ENCODE results near the gene BICD1. TPM values are rescaled to one million over a fixed set of nuclear protein-coding genes. Genes with fewer than 3 reads are reported as not detected.

The BICD1 gene
- total RNA-seq, 1 experiment from 2014 or later = 9.2 TPM

DNA sequence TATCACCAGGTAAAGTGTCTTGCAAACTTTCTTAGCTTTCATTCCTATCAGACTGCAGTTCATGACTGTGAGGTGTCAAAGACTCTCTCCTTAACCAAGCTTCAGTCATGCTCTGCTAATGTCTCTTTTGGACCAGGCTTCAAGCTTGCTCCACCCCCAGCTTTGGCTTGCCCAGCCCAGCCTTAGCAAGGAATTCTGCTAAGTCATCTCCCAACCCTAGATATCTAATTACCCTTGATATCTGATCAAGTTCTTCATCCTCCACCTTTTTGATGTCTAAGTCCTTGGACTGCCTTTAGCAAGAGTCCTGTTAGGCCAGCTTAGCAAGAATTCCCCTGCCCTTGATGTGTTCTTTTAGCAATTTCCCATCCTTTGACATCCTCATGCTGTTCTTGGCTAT is 183.8 kb downstream of the BICD1 start:
- intact Hi-C loops (cut with micrococcal nuclease) = no loop called here

DNA sequence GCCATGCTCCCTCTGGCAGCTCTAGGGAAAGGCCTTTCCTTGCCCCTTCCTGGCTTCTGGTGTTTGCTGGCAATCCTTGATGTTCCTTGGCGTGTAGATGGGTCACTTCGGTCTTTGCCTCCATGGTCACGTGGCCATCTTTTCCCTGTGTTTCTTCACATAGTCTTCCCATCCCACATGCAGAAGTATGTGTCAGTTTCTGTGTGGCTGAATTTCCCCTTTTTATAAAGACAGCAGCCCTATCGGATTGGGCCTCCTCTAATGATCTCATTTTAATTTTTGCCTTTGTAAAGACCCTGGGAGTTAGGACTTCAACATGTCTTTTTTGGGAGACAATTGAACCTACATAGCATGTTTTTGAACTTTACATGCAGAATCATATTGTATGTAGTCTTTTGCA is 185.5 kb downstream of the BICD1 start:
- H3K4me3 ChIP-seq (ENCODE audit: low read length) = no peak overlapping the region
- no peaks in the 10 kb centered on the region for H3K79me2 ChIP-seq (ENCODE audit: low read length)
- no peaks in the 10 kb centered on the region for H3K27me3 ChIP-seq (ENCODE audit: low read length)
- no peaks in the 10 kb centered on the region for H3K9me3 ChIP-seq (ENCODE audit: low read length)
- no peak overlapping the region for H2AFZ ChIP-seq (ENCODE audit: low read length)
- H3K4me1 ChIP-seq (ENCODE audit: insufficient read depth, low read length) = peaks cover 6% of the 10 kb centered on the region
- H3K36me3 ChIP-seq (ENCODE audit: low read depth, low read length) = no peaks in the 10 kb centered on the region
- ChIA-PET CTCF (no interaction called here), POLR2A (ENCODE audit: unreplicated experiment) (no interaction called here)
- intact Hi-C loops (cut with micrococcal nuclease) = no loop called here
- BruUV-seq (replicated peaks) = no TSS peak
- no peaks in the 10 kb centered on the region for H4K20me1 ChIP-seq (ENCODE audit: low read length)
- DNase-seq (no peak), ATAC-seq (no peak)
- no peak overlapping the region for H3K9ac ChIP-seq (ENCODE audit: low read length)
- TF ChIP-seq EZH2phosphoT487 (IDR thresholded peaks at IDR 0.05; ENCODE audit: borderline replicate concordance, low read length) (no peak), EZH2 (IDR thresholded peaks at IDR 0.05; ENCODE audit: low read length, unreplicated experiment) (no peak)
- TF ChIP-seq, protein P1, sequence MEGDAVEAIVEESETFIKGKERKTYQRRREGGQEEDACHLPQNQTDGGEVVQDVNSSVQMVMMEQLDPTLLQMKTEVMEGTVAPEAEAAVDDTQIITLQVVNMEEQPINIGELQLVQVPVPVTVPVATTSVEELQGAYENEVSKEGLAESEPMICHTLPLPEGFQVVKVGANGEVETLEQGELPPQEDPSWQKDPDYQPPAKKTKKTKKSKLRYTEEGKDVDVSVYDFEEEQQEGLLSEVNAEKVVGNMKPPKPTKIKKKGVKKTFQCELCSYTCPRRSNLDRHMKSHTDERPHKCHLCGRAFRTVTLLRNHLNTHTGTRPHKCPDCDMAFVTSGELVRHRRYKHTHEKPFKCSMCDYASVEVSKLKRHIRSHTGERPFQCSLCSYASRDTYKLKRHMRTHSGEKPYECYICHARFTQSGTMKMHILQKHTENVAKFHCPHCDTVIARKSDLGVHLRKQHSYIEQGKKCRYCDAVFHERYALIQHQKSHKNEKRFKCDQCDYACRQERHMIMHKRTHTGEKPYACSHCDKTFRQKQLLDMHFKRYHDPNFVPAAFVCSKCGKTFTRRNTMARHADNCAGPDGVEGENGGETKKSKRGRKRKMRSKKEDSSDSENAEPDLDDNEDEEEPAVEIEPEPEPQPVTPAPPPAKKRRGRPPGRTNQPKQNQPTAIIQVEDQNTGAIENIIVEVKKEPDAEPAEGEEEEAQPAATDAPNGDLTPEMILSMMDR (conservative IDR thresholded peaks at IDR 0.05; ENCODE audit: low read depth, low read length) = no peak
- no peaks in the 10 kb centered on the region for H3K9me2 ChIP-seq (replicated peaks; ENCODE audit: low read length)
- H3F3A ChIP-seq (ENCODE audit: low read length, unreplicated experiment) = no peaks in the 10 kb centered on the region
- H3K27ac ChIP-seq (ENCODE audit: low read length) = no peak overlapping the region
- no peak overlapping the region for H3K4me2 ChIP-seq (ENCODE audit: low read length)

More for the DNA sequence above, 183.8 kb downstream of the BICD1 start:
- Histone ChIP-seq H3K27ac (ENCODE audit: low read length) (no peak overlapping the region), H2AFZ (ENCODE audit: low read length) (no peak overlapping the region), H3K4me1 (ENCODE audit: insufficient read depth, low read length) (peaks cover 6% of the 10 kb centered on the region), H4K20me1 (ENCODE audit: low read length) (no peaks in the 10 kb centered on the region), H3K4me3 (ENCODE audit: low read length) (no peak overlapping the region), H3K4me2 (ENCODE audit: low read length) (no peak overlapping the region), H3K36me3 (ENCODE audit: low read depth, low read length) (no peaks in the 10 kb centered on the region), H3K27me3 (ENCODE audit: low read length) (no peaks in the 10 kb centered on the region), H3K79me2 (ENCODE audit: low read length) (no peaks in the 10 kb centered on the region), H3F3A (ENCODE audit: low read length, unreplicated experiment) (no peaks in the 10 kb centered on the region), H3K9me2 (replicated peaks; ENCODE audit: low read length) (no peaks in the 10 kb centered on the region), H3K9ac (ENCODE audit: low read length) (no peak overlapping the region), H3K9me3 (ENCODE audit: low read length) (no peaks in the 10 kb centered on the region)
- DNase-seq (peak; percentile 30), ATAC-seq (no peak)
- ChIA-PET CTCF (no interaction called here), POLR2A (ENCODE audit: unreplicated experiment) (interaction anchor here (0.6 kb wide), 1 partner anchor 115 kb away, joined by 3 read pairs; no protein-coding TSS in a partner anchor)
- TF ChIP-seq EZH2 (IDR thresholded peaks at IDR 0.05; ENCODE audit: low read length, unreplicated experiment) (no peak), EZH2phosphoT487 (IDR thresholded peaks at IDR 0.05; ENCODE audit: borderline replicate concordance, low read length) (no peak)
- TF ChIP-seq, protein P1 (conservative IDR thresholded peaks at IDR 0.05; ENCODE audit: low read depth, low read length) = no peak
- no TSS peak for BruUV-seq (replicated peaks)

DNA sequence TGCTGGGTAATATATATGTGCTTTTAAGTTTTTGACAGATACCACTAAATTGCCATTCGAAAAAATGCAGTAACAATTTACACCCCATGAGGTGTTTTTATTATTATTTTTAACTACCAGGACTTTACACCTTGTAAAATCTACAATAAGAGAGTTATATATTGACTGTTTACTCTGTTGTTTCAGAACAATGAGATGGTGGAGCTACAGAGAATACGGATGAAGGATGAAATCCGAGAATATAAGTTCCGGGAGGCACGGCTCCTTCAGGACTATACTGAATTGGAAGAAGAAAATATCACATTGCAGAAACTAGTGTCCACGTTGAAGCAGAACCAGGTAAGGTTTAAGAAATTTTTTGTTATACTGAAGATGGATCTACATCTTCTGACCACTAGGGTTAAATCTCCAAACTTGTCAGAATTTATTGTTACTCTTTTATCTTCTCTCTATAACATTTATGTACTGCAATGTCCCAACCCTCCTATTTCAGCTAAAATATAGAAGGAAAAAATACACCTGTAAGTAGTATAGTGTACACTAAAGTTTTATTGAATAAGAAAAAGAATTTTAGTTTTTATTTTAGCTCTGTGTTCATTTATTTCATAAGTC is 187.3 kb downstream of the BICD1 start:
- TF ChIP-seq EZH2phosphoT487 (IDR thresholded peaks at IDR 0.05; ENCODE audit: borderline replicate concordance, low read length) = no peak
- TF ChIP-seq, protein P1 (conservative IDR thresholded peaks at IDR 0.05; ENCODE audit: low read depth, low read length) = peak; percentile 23; the same call in 1 of the 2 replicates
- no peak for TF ChIP-seq EZH2 (IDR thresholded peaks at IDR 0.05; ENCODE audit: low read length, unreplicated experiment)
- no peak overlapping the region for H3K4me3 ChIP-seq (ENCODE audit: low read length)
- POLR2A ChIA-PET (ENCODE audit: unreplicated experiment) = no interaction called here
- no peak overlapping the region for H2AFZ ChIP-seq (ENCODE audit: low read length)
- H3K79me2 ChIP-seq (ENCODE audit: low read length) = no peaks in the 10 kb centered on the region
- no peaks in the 10 kb centered on the region for H3K9me3 ChIP-seq (ENCODE audit: low read length)
- no peak overlapping the region for H3K9ac ChIP-seq (ENCODE audit: low read length)
- H3K27me3 ChIP-seq (ENCODE audit: low read length) = no peaks in the 10 kb centered on the region
- H3K27ac ChIP-seq (ENCODE audit: low read length) = no peak overlapping the region
- ATAC-seq (no peak), DNase-seq (no peak)
- no TSS peak for BruUV-seq (replicated peaks)
- no peaks in the 10 kb centered on the region for H4K20me1 ChIP-seq (ENCODE audit: low read length)
- peaks cover 6% of the 10 kb centered on the region for H3K4me1 ChIP-seq (ENCODE audit: insufficient read depth, low read length)
- intact Hi-C loops (cut with micrococcal nuclease) = no loop called here
- no peak overlapping the region for H3K4me2 ChIP-seq (ENCODE audit: low read length)
- no peaks in the 10 kb centered on the region for H3K9me2 ChIP-seq (replicated peaks; ENCODE audit: low read length)
- H3K36me3 ChIP-seq (ENCODE audit: low read depth, low read length) = no peaks in the 10 kb centered on the region
- CTCF ChIA-PET = no interaction called here
- no peaks in the 10 kb centered on the region for H3F3A ChIP-seq (ENCODE audit: low read length, unreplicated experiment)
